RWPE2 (cell line): ENCODE results near the gene ZNF804B.

ENCODE experiments used
- ATAC-seq: fragments of 200-7000 bp; cut with Tn5 transposase; 3 replicates; pipeline ENCODE4 v1.9.1; 2021; ENCODE audit warnings: low read depth
- DNase-seq: peaks from one replicate; pipeline ENCODE4 v3.0.0-alpha.2; 2020; ENCODE audit warnings: low spot score
- H3K27ac ChIP-seq: fragments of 450-650 bp; 2 replicates; pipeline ENCODE4 v1.5.1; 2017; ENCODE audit warnings: mild to moderate bottlenecking; ENCODE audit not compliant: poor library complexity, severe bottlenecking
- H3K27me3 ChIP-seq: fragments of 250-450 bp; sonication (Bioruptor Pico); 2 replicates; pipeline ENCODE4 v1.5.1; 2021; ENCODE audit warnings: mild to moderate bottlenecking, moderate library complexity; ENCODE audit not compliant: insufficient read depth, poor library complexity, severe bottlenecking
- H3K36me3 ChIP-seq: fragments of 250-450 bp; sonication (Bioruptor Pico); 2 replicates; pipeline ENCODE4 v1.5.1; 2020; ENCODE audit warnings: low read depth, mild to moderate bottlenecking, moderate library complexity
- H3K4me1 ChIP-seq: fragments of 250-450 bp; sonication (Bioruptor Pico); 2 replicates; pipeline ENCODE4 v1.5.1; 2021; ENCODE audit warnings: mild to moderate bottlenecking, moderate library complexity; ENCODE audit not compliant: insufficient read depth, poor library complexity, severe bottlenecking
- H3K4me3 ChIP-seq: fragments of 250-450 bp; sonication (Bioruptor Pico); 2 replicates; pipeline ENCODE4 v1.5.1; 2021; ENCODE audit warnings: mild to moderate bottlenecking, moderate library complexity; ENCODE audit not compliant: severe bottlenecking
- H3K9me3 ChIP-seq: fragments of 250-450 bp; sonication (Bioruptor Pico); 2 replicates; pipeline ENCODE4 v1.5.1; 2021; ENCODE audit warnings: mild to moderate bottlenecking, moderate library complexity; ENCODE audit not compliant: severe bottlenecking
- CTCF ChIP-seq: fragments of 450-650 bp; IDR thresholded peaks from one replicate; pipeline ENCODE4 v1.5.1; 2017; ENCODE audit warnings: mild to moderate bottlenecking, moderate library complexity; ENCODE audit not compliant: poor library complexity, severe bottlenecking

ZNF804B gene

GRCh38 chr7:89028319-89028718, 268.8 kb downstream of the ZNF804B start:
- no peak overlapping the region for H3K4me3 ChIP-seq
- H3K9me3 ChIP-seq: no peaks in the 10 kb centered on the region
- no peaks in the 10 kb centered on the region for H3K27me3 ChIP-seq
- no peaks in the 10 kb centered on the region for H3K4me1 ChIP-seq
- no peak overlapping the region for H3K27ac ChIP-seq
- ATAC-seq (no peak), DNase-seq (no peak)
- TF ChIP-seq CTCF: no peak
- H3K36me3 ChIP-seq: no peaks in the 10 kb centered on the region

GRCh38 chr7:89029864-89030263, 270.4 kb downstream of the ZNF804B start:
- no peaks in the 10 kb centered on the region for H3K4me1 ChIP-seq
- H3K36me3 ChIP-seq: no peaks in the 10 kb centered on the region
- no peak for DNase-seq
- no peaks in the 10 kb centered on the region for H3K9me3 ChIP-seq
- no peak for TF ChIP-seq CTCF
- peak; percentile 51; the same call in 1 of the 3 replicates for ATAC-seq
- no peak overlapping the region for H3K27ac ChIP-seq
- H3K27me3 ChIP-seq: no peaks in the 10 kb centered on the region
- H3K4me3 ChIP-seq: no peak overlapping the region

GRCh38 chr7:89041240-89041639, 281.7 kb downstream of the ZNF804B start:
- ATAC-seq: no peak
- Histone ChIP-seq H3K4me1 (no peaks in the 10 kb centered on the region), H3K4me3 (no peak overlapping the region)

GRCh38 chr7:89042940-89043339, 283.4 kb downstream of the ZNF804B start:
- Histone ChIP-seq H3K4me3 (no peak overlapping the region), H3K4me1 (no peaks in the 10 kb centered on the region), H3K27ac (no peak overlapping the region), H3K9me3 (no peaks in the 10 kb centered on the region), H3K36me3 (no peaks in the 10 kb centered on the region), H3K27me3 (no peaks in the 10 kb centered on the region)
- no peak for TF ChIP-seq CTCF
- DNase-seq: no peak
- ATAC-seq: no peak

More at GRCh38 chr7:89041240-89041639, 281.7 kb downstream of the ZNF804B start:
- Histone ChIP-seq H3K27me3 (no peaks in the 10 kb centered on the region), H3K9me3 (no peaks in the 10 kb centered on the region), H3K36me3 (no peaks in the 10 kb centered on the region), H3K27ac (no peak overlapping the region)
- no peak for TF ChIP-seq CTCF
- DNase-seq: no peak

GRCh38 chr7:89049043-89049442, 289.5 kb downstream of the ZNF804B start:
- no peaks in the 10 kb centered on the region for H3K9me3 ChIP-seq
- no peaks in the 10 kb centered on the region for H3K36me3 ChIP-seq
- DNase-seq (no peak), ATAC-seq (no peak)
- H3K27ac ChIP-seq: no peak overlapping the region
- no peaks in the 10 kb centered on the region for H3K4me1 ChIP-seq
- H3K27me3 ChIP-seq: no peaks in the 10 kb centered on the region
- TF ChIP-seq CTCF: no peak
- no peak overlapping the region for H3K4me3 ChIP-seq
